K562 (cell line): ENCODE results near the gene TUBA4B. TPM values are rescaled to one million over a fixed set of nuclear protein-coding genes. Genes with fewer than 3 reads are reported as not detected.

Experiments used
- CBFA2T3 ChIP-seq: fragments of 450-650 bp; IDR thresholded peaks from 2 replicates; pipeline ENCODE4 v1.6.1; 2017
- FOXK1 ChIP-seq: sonication (generic); formaldehyde crosslinking; IDR thresholded peaks from 2 replicates; pipeline ENCODE4 v1.8.0; 2022; ENCODE audit warnings: missing genetic modification reagents, mild to moderate bottlenecking, borderline replicate concordance
- FOXP1 ChIP-seq: sonication (generic); formaldehyde crosslinking; IDR thresholded peaks from 2 replicates; pipeline ENCODE4 v1.8.0; 2022; ENCODE audit warnings: mild to moderate bottlenecking, missing genetic modification reagents
- ILF3 ChIP-seq: fragments of 450-650 bp; IDR thresholded peaks from 2 replicates; pipeline ENCODE4 v1.6.1; 2018; ENCODE audit warnings: antibody characterized with exemption, mild to moderate bottlenecking, moderate library complexity, borderline replicate concordance
- MED1 ChIP-seq: sonication (generic); formaldehyde crosslinking; IDR thresholded peaks from 2 replicates; pipeline ENCODE4 v1.8.1; 2023; ENCODE audit warnings: missing genetic modification reagents, borderline replicate concordance
- RBFOX2 ChIP-seq: fragments of 200-400 bp; formaldehyde crosslinking; IDR thresholded peaks from 2 replicates; pipeline ENCODE4 v1.6.1; 2017; ENCODE audit warnings: low read depth, mild to moderate bottlenecking, low read length, moderate library complexity
- SREBF1 ChIP-seq: fragments of 150-350 bp; IDR thresholded peaks from 2 replicates; pipeline ENCODE4 v1.6.1; 2014; ENCODE audit warnings: antibody characterized with exemption, low read depth, low read length, borderline replicate concordance
- ZBTB17 ChIP-seq: fragments of 450-650 bp; formaldehyde crosslinking; IDR thresholded peaks from 2 replicates; pipeline ENCODE4 v1.4.0; 2020; ENCODE audit warnings: mild to moderate bottlenecking
- ZNF318 ChIP-seq, 2 experiments: fragments of 450-650 bp; IDR thresholded peaks; 2 replicates each; pipeline ENCODE4 v1.6.1; 2016; ENCODE audit warnings: mild to moderate bottlenecking in 2 of 2, borderline replicate concordance in 1 of 2, low read depth in 1 of 2, moderate library complexity in 1 of 2
- ZNF584 ChIP-seq: fragments of 200-800 bp; sonication (Bioruptor generic); IDR thresholded peaks from 2 replicates; pipeline ENCODE4 v1.6.1; 2016; ENCODE audit warnings: low read depth, mild to moderate bottlenecking, missing genetic modification characterization, missing compliant biosample characterization
- polyA plus RNA-seq, 8 experiments: library from polyadenylated mRNA; depleted of rRNA in 4 of 8; stranded (reverse) in 5 of 8; unstranded in 3 of 8; fragments of >200 nt; fragmentation: Nextera tagmentation in 2 of 8; fragmentation: Illumina TruSeq in 1 of 8; extraction: Ambion mirVana in 2 of 8; extraction: Trizol in 1 of 8; gene quantifications; 2 replicates each; pipeline versions ENCODE4 v1.2.1 to v1.2.3, GENCODE V29; 2011 to 2014; ENCODE audit warnings: inconsistent platforms in 1 of 8, missing spikeins in 1 of 8
- total RNA-seq, 7 experiments: library from RNA; depleted of rRNA in 6 of 7; stranded (reverse); fragments of >200 nt in 6 of 7; fragmentation: Illumina TruSeq in 2 of 7; extraction: Trizol in 2 of 7; gene quantifications; 2 replicates each; pipeline versions ENCODE4 v1.2.1 to v1.2.3, GENCODE V29; 2011 to 2021; ENCODE audit warnings: low replicate concordance in 1 of 7
- TF ChIP-seq, protein P1 (sequence below): fragments of 450-650 bp; IDR thresholded peaks from 2 replicates; pipeline ENCODE4 v1.6.1; 2016; ENCODE audit warnings: borderline replicate concordance
- TF ChIP-seq, protein P2 (sequence below): fragments of 450-650 bp; IDR thresholded peaks from 2 replicates; pipeline ENCODE4 v1.6.1; 2018; ENCODE audit not compliant: partially characterized antibody

The TUBA4B gene
- total and polyA plus RNA-seq, 9 of the 15 experiments (the other 6 are each of a cell fraction or from before 2014, with no cell fraction given), result 0.04 TPM; not detected in 8

DNA sequence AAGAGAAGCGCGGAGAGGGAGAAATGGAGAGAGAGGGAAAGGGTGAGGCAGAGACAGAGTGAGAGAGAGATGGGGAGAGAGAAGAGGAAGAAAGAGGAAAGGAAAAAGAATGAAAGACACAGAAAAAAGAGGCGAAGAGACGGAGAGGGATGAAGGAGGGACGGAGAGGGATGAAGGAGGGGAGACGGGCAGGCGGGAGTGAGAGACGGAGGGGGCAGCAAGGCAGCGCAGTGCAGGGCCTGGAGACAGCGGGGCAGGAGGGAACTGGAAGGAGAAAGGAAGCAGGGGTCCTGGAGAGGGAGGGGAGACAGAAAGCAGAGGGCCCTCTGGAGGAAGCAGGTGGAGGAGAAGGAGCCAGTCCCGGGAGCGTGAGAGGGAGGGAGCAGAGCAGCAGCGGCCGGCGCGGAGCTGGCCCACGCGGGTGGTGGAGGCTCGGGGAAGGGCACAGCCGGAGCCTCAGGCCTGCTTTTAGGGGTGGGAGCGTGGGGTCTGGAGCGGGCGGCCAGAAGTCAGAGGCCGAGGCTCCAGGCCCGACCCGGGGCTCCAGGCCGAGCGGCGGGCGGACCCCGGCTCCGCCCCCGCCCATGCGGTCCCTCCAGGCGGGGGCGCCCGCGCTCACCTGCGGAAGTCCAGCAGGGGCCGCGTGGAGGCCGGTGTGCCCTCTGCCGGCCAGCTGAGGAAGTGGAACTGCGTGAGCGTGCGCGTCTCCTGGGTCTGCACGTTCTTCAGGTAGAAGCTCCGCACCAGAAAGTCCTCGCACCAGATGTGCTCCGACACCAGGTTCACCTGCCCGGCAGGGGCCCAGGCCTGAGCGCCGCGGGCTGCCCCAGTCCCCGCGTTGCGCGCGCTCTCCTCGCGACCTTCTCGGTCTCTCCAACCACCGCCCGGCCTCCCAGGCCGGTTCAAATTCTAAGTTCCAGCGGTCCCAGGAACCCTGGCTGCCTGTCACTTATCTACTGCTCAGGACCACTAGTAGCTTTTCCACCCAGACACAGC, 41.6 kb downstream of the TUBA4B start (continued):
- no peak for TF ChIP-seq ZNF318 (IDR thresholded peaks at IDR 0.05; ENCODE audit: borderline replicate concordance in 1 of 2, low read depth in 1 of 2)
- TF ChIP-seq ZNF584 (CRISPR knock-in tag), result no peak
- TF ChIP-seq, protein P1, sequence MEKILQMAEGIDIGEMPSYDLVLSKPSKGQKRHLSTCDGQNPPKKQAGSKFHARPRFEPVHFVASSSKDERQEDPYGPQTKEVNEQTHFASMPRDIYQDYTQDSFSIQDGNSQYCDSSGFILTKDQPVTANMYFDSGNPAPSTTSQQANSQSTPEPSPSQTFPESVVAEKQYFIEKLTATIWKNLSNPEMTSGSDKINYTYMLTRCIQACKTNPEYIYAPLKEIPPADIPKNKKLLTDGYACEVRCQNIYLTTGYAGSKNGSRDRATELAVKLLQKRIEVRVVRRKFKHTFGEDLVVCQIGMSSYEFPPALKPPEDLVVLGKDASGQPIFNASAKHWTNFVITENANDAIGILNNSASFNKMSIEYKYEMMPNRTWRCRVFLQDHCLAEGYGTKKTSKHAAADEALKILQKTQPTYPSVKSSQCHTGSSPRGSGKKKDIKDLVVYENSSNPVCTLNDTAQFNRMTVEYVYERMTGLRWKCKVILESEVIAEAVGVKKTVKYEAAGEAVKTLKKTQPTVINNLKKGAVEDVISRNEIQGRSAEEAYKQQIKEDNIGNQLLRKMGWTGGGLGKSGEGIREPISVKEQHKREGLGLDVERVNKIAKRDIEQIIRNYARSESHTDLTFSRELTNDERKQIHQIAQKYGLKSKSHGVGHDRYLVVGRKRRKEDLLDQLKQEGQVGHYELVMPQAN, result 0 out of 2 replicates have a peak, but pooled peaks have one; percentile 41
- peak; percentile 84 for TF ChIP-seq RBFOX2
- TF ChIP-seq FOXK1 (CRISPR knock-in tag), result no peak
- no peak for TF ChIP-seq MED1 (CRISPR knock-in tag)
- no peak for TF ChIP-seq SREBF1
- TF ChIP-seq, protein P2, sequence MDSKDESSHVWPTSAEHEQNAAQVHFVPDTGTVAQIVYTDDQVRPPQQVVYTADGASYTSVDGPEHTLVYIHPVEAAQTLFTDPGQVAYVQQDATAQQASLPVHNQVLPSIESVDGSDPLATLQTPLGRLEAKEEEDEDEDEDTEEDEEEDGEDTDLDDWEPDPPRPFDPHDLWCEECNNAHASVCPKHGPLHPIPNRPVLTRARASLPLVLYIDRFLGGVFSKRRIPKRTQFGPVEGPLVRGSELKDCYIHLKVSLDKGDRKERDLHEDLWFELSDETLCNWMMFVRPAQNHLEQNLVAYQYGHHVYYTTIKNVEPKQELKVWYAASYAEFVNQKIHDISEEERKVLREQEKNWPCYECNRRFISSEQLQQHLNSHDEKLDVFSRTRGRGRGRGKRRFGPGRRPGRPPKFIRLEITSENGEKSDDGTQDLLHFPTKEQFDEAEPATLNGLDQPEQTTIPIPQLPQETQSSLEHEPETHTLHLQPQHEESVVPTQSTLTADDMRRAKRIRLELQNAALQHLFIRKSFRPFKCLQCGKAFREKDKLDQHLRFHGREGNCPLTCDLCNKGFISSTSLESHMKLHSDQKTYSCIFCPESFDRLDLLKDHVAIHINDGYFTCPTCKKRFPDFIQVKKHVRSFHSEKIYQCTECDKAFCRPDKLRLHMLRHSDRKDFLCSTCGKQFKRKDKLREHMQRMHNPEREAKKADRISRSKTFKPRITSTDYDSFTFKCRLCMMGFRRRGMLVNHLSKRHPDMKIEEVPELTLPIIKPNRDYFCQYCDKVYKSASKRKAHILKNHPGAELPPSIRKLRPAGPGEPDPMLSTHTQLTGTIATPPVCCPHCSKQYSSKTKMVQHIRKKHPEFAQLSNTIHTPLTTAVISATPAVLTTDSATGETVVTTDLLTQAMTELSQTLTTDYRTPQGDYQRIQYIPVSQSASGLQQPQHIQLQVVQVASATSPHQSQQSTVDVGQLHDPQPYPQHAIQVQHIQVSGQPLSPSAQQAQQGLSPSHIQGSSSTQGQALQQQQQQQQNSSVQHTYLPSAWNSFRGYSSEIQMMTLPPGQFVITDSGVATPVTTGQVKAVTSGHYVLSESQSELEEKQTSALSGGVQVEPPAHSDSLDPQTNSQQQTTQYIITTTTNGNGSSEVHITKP, result no peak
- peak; percentile 81 for TF ChIP-seq FOXP1 (CRISPR knock-in tag)
- TF ChIP-seq ILF3, result no peak
- TF ChIP-seq ZBTB17 (CRISPR knock-in tag), result no peak
- TF ChIP-seq CBFA2T3, result peak; percentile 11
